Ramos (cell line): Measurements from ENCODE around the gene IL36B.

Experiments
- in situ Hi-C: fragments of 300-500 bp; cut with MboI; formaldehyde crosslinking; loops from one replicate; pipeline ENCODE4 v1.14.3; 2022; ENCODE audit warnings: low sequenced_read_pairs; ENCODE audit not compliant: unreplicated experiment

Gene IL36B

DNA sequence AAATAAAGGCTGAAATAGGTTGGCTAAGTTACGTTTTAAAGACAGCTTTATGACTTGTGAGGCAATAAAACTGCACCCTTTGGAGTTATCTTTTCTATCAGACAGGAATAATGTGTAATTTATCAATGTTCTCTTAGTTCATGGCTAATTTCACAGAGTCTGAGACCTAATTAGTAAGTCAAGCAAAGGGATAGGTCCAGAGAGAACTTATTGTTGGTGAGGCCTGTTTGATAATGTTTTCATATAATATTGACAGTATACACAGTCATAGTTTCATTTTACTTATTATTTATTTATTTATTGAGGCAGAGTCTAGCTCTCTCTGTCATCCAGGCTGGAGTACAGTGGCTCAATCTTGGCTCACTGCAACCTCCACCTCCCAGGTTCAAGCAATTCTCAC lies 4.5 kb upstream of the IL36B start:
- in situ Hi-C loops = no loop called here

DNA sequence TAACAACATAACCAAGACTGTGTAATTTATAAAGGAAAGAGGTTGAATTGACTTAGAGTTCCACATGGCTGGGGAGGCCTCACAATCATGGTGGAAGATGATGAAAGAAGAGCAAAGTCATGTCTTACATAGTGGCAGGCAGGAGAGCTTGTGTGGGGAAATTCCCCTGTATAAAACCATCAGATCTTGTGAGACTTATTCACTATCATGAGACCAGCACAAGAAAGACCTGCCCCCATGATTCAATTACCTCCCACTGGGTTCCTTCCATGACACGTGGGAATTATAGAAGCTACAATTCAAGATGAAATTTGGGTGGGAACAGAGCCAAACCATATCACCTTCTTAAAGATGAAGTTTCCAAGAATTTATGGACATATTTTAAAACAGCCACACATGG lies 3.9 kb upstream of the IL36B start:
- in situ Hi-C loops = no loop called here

DNA sequence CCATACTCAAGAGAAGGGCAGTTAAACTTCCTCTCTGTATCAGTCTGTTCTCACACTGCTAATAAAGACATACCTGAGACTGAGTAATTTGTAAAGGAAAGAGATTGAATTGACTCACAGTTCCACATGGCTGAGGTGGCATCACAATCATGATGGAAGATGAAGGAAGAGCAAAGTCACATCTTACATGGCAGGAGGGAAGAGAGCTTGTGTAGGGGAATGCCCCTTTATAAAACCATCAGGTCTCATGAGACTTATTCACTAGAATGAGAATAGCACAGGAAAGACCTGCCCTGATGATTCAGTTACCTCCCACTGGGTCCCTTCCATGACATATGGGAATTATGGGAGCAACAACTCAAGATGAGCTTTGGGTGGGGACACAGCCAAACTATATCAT lies 1.4 kb upstream of the IL36B start:
- in situ Hi-C loops = no loop called here

- in situ Hi-C loops = no loop called here
Observed at GRCh38 chr2:113053666-113054065, 999 bp upstream of the IL36B start.

GRCh38 chr2:113050921-113051895 lies 1.5 kb downstream of the IL36B start:
- in situ Hi-C loops = no loop called here

DNA sequence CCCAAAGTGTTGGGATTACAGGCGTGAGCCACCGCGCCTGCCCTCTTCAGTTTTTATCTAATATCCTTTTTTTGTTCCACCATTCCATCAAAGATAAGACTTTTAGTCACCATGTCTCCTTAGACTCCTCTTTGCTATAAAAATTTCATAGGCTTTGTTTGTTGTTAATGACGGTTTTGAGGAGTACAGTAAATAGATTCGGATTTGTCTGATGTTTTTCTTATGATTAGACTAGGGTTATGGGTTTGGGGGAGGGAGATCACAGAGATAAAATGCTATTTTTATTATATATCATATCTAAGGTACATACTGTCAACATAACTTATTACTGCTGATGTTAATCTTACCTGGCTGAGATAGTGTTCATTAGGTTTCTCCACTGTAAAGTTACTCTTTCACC lies 6.2 kb downstream of the IL36B start:
- in situ Hi-C loops = no loop called here

GRCh38 chr2:113041871-113042270 lies 10.8 kb downstream of the IL36B start:
- in situ Hi-C loops = no loop called here

GRCh38 chr2:113039719-113040118 lies 12.9 kb downstream of the IL36B start:
- in situ Hi-C loops = no loop called here

GRCh38 chr2:113039158-113039557 lies 13.5 kb downstream of the IL36B start:
- in situ Hi-C loops = no loop called here

- in situ Hi-C loops = no loop called here
Observed at GRCh38 chr2:113038291-113038690, 14.4 kb downstream of the IL36B start.

GRCh38 chr2:113036763-113037162 lies 15.9 kb downstream of the IL36B start:
- in situ Hi-C loops = no loop called here

DNA sequence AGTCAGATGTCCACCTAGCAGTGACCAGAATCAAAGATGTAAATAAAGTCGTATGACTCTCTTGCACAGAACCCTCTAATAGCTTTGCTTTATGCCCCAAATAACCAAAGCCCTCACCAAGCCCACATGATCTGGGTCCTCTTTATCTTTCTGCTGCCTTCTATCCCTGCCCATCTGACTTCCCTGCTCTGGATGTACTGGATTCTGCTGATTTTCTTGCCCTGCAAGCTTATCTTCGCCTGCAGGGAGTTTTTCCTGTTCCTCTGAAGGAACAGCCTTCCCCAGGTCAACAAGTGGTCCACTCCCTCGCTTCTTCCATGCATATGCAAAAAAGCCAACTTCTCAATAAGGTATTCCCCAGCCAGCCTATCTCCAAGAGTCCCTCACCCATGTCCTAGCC lies 18.7 kb downstream of the IL36B start:
- in situ Hi-C loops = no loop called here

DNA sequence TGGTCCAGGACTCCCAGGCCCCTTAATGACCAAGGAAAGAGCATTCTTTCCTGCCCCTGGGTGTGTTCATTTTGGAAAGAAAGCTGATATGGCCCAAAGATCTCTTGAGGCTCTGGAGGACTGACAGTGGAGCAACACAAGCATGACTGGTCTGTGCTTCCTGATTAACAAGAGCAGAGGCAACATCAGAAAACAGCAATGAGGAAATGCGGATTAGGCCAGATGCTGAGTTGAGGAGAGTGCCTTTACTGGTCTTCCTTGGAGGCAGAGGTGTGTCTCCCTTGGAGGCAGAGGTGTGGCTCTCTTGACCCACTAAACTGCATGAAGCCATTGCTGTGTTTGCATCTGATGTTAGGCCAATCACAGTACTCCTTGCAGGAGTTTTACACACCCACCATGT lies 19.9 kb downstream of the IL36B start:
- in situ Hi-C loops = no loop called here

GRCh38 chr2:113028112-113028511 lies 24.6 kb downstream of the IL36B start:
- in situ Hi-C loops = no loop called here

GRCh38 chr2:113027691-113028090 lies 25.0 kb downstream of the IL36B start:
- in situ Hi-C loops = no loop called here

DNA sequence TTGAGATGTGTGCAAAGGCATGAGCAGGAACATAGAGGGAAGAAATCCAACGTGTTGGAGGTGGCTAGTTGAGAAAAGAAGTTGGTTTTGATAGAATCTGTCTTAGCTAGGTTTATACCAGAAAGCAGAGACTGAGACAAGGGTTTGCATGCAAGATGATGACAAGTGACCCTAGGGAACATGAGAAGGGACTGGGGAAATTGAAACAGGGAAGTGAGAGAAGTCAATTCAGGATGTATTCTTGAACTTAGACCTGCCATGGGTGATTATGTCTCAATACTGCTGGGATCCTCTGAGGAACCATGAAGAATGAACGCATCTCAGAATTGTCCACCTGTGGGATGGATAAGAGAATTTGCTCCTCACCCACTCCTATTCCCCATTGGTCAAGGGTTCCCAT lies 26.9 kb downstream of the IL36B start:
- in situ Hi-C loops = no loop called here

GRCh38 chr2:113024764-113025163 lies 27.9 kb downstream of the IL36B start:
- in situ Hi-C loops = no loop called here

DNA sequence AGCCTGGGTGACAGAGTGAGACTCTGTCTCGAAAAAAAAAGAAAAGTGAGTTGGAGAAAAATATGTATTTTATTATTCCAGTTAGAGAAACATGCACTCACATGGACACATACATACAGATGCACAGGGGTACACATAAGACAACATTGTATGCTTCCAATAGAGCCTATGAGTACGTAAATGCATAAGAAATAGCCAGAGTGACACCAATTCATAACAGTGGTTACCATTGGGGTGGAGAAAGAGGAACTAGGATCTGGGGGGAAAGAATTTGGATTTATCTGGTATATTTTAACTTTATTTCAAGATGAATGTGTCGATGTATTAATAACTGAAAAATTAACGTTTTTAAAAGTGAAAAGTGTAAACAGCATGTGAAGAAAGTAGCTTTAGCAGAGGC lies 31.4 kb downstream of the IL36B start:
- in situ Hi-C loops = no loop called here

- in situ Hi-C loops = no loop called here
Observed at GRCh38 chr2:113018509-113018908, 34.2 kb downstream of the IL36B start.

GRCh38 chr2:113015655-113016054 lies 37.0 kb downstream of the IL36B start:
- in situ Hi-C loops = no loop called here

GRCh38 chr2:113015042-113015441 lies 37.6 kb downstream of the IL36B start:
- in situ Hi-C loops = no loop called here

- in situ Hi-C loops = no loop called here
Observed at GRCh38 chr2:113014067-113014466, 38.6 kb downstream of the IL36B start.
